ENCODE measurements around the gene CDH23. TPM values are rescaled to one million over a fixed set of nuclear protein-coding genes. Genes with fewer than 3 reads are reported as not detected.

CDH23 gene
- polyA plus RNA-seq, 1 donor from 2014 or later = not detected

DNA sequence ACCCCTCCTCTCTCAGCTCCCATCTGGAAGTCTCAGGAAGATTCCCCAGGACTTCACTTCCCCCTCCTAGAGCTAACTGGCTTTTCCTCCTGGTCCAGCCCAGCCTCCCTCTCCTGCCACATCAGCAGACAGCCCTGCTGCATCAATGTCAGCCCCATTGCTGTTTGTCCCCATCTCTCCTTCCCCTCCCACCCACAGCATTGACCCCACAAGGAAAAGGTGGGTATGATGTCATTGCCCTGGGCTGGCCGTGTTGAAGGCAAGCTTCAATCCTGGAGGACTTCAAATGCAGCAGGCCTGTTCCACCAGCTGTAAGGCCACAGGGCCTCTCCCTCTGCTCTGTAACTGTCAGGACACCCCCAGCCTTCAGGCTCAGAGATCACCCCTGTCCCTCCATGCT, 256.3 kb downstream of the CDH23 start:
- peaks cover 1% of the 10 kb centered on the region for H3K27me3 Mint-ChIP-seq
- no peaks in the 10 kb centered on the region for H3K9me3 Mint-ChIP-seq
- H3K4me1 Mint-ChIP-seq = peaks cover 12 to 15% (median 13%) of the 10 kb centered on the region in 3 donors
- H3K36me3 Mint-ChIP-seq = no peaks in the 10 kb centered on the region
- peak overlapping the region in 1 of 4 donors; percentile 65 for H3K4me3 Mint-ChIP-seq
- H3K27ac Mint-ChIP-seq = peak overlapping the region in 1 of 3 donors; percentile 50

DNA sequence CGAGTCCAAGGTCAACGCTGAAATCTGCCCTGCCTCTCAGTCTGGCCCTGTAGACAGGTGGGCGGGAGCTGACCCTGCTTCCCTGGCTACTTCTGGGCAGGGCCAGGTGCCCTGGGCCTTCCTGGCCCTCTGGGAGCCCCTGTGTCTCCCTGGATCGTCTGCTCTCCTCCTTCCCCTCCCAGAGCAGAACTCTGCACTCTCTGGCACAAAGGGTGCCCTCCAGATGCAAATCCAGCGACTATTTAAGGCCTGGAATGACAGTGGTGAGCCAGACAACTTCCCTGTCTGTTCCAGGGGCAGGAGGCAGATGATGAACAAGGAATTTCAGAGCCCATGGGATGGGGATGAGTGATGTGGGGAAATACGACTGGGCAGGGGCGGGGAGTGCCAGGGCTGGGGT, 259.5 kb downstream of the CDH23 start:
- H3K27ac Mint-ChIP-seq = peak overlapping the region in 1 of 3 donors; percentile 50
- H3K36me3 Mint-ChIP-seq = no peaks in the 10 kb centered on the region
- H3K4me1 Mint-ChIP-seq = peaks cover 0 to 7% (median 2%) of the 10 kb centered on the region in 3 donors

DNA sequence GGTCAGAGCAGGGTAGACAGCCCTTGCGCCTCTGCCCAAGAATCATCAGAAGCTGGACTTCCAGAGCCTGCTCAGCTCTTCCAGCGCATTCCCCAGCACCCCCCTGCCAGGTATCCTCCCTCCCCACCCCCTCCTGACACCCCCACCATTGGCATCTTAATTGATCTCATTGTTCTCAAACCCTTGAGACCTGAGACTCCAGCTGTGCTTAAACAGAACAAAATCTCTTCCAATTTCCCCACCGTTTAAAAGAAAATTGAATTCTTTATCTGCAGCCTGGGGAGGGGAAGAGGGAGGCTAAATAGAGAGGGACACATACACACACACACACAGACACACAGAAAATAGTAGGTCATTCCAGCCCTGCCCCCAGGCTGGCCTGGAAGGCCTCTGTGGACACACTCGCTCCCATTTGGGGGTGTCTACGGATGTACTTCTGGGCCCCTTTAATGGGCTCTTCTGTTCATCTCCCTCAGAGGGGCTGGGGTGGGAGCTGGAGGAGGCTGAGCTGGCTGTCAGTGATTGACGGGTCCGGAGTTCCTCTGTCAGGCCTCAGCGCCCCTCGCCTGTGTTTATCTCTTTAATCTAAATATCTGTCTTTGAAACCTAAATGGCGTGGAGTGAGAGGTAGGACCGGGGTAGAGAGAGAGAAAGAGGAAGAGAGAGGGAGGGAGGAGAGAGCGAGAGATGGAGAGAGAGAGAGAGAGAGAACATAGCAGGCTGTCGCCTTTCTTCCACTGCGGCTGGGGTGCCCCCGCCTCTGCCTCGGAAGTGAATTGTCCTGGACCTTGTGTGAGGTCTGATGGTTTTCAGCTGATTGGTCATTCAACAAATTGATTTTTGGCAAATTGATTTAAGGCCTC, 261.1 kb downstream of the CDH23 start:
- Mint-ChIP-seq H3K4me3 (no peak overlapping the region), H3K36me3 (no peaks in the 10 kb centered on the region), H3K9me3 (peaks cover 0 to 9% (median 0%) of the 10 kb centered on the region in 3 donors), H3K4me1 (peaks cover 0 to 7% (median 4%) of the 10 kb centered on the region in 3 donors), H3K27me3 (no peaks in the 10 kb centered on the region), H3K27ac (peak overlapping the region in 1 of 3 donors; percentile 83)

More for the DNA sequence above, 259.5 kb downstream of the CDH23 start:
- H3K4me3 Mint-ChIP-seq = no peak overlapping the region
- H3K9me3 Mint-ChIP-seq = peaks cover 0 to 9% (median 0%) of the 10 kb centered on the region in 3 donors
- H3K27me3 Mint-ChIP-seq = no peaks in the 10 kb centered on the region

DNA sequence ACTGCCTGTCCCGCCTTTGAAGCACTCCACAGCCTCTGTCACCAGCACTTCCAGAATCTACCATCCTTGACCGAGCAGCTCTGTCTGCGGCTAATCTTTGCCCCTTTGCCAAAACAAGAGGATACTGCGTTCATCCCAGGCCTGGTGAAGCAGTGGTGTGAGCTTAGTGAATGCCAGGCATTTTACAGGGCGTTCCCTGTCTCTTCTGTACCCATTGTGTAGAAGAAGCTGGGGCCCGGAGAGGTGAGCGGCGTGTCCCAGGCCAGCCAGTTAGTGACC, 261.7 kb downstream of the CDH23 start:
- no peaks in the 10 kb centered on the region for H3K27me3 Mint-ChIP-seq

DNA sequence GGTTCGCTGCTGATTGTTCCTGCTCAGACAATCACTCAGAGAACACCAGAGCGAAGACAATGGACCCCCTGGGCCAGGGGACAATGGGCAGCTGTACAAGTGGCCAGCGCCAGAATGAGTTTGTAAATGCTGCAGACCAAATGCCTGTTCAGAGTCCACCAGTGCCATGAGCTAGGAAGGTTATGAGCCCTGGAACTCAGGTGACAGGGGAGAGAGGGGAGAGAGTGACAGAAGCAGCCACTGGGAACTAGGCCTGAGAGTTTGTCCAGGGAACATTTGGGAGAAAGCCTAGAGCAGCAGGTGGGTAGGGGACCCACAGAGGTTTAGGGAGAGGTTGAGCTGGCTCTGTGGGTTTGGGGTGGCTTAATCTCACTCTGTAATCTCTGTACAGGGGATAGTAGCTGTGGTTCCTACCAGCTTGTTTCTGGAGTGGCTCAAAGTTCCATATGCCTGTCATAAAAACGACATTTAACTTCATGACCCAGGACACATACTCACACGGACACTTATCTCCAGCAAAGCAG, 262.5 kb downstream of the CDH23 start:
- no peak overlapping the region for H3K4me3 Mint-ChIP-seq
- no peaks in the 10 kb centered on the region for H3K36me3 Mint-ChIP-seq
- H3K4me1 Mint-ChIP-seq = peaks cover 0 to 7% (median 4%) of the 10 kb centered on the region in 3 donors
- H3K27me3 Mint-ChIP-seq = no peaks in the 10 kb centered on the region
- peak overlapping the region in 2 of 3 donors; percentile 39 to 71 for H3K27ac Mint-ChIP-seq
- peaks cover 0 to 9% (median 0%) of the 10 kb centered on the region in 3 donors for H3K9me3 Mint-ChIP-seq

More for the DNA sequence above, 261.7 kb downstream of the CDH23 start:
- H3K36me3 Mint-ChIP-seq = no peaks in the 10 kb centered on the region
- peaks cover 0 to 9% (median 0%) of the 10 kb centered on the region in 3 donors for H3K9me3 Mint-ChIP-seq
- no peak overlapping the region for H3K4me3 Mint-ChIP-seq
- H3K4me1 Mint-ChIP-seq = peaks cover 0 to 7% (median 4%) of the 10 kb centered on the region in 3 donors
- no peak overlapping the region for H3K27ac Mint-ChIP-seq

DNA sequence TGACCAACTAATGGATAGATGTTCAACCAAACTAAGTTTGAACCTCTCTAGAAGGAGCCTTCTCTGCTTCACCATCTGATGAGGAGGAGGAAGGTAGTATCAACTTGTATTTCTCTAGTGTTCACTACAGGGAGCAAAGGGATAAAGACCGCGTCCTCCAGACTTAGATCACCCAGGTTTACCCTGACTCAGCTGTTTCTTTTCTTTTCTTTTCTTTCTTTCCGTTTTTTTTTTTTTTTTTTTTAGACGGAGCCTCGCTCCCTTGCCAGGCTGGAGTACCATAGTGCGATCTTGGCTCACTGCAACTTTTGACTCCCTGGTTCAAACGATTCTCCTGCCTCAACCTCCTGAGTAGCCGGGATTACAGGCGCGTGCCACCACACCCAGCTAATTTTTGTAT, 263.0 kb downstream of the CDH23 start:
- Mint-ChIP-seq H3K27ac (no peak overlapping the region), H3K4me1 (peaks cover 0 to 7% (median 4%) of the 10 kb centered on the region in 3 donors), H3K27me3 (no peaks in the 10 kb centered on the region), H3K36me3 (no peaks in the 10 kb centered on the region), H3K9me3 (peaks cover 0 to 9% (median 0%) of the 10 kb centered on the region in 3 donors), H3K4me3 (no peak overlapping the region)

DNA sequence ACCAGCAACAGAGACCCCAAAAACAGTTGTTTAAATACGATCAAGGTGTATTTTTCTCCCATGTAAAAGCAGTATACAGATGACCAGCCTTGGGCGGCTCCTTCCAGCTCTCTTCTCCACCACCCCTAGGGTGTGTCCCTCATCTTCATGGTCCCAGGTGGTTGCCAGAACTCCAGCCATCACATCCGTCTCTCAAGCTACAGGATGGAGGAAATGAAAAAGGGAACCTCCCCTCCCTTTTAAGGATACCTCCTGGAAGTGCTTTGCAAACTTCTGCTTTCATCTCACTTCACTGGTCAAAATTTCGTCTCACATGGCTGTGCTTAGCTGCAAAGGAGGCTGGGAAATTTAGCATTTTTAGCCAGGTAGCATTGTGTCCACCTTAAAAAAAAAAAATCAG, 263.6 kb downstream of the CDH23 start:
- peak overlapping the region in 1 of 4 donors; percentile 60 for H3K4me3 Mint-ChIP-seq
- peaks cover 0 to 7% (median 4%) of the 10 kb centered on the region in 3 donors for H3K4me1 Mint-ChIP-seq
- H3K9me3 Mint-ChIP-seq = peaks cover 0 to 9% (median 0%) of the 10 kb centered on the region in 3 donors
- no peaks in the 10 kb centered on the region for H3K27me3 Mint-ChIP-seq
- no peaks in the 10 kb centered on the region for H3K36me3 Mint-ChIP-seq
- no peak overlapping the region for H3K27ac Mint-ChIP-seq

DNA sequence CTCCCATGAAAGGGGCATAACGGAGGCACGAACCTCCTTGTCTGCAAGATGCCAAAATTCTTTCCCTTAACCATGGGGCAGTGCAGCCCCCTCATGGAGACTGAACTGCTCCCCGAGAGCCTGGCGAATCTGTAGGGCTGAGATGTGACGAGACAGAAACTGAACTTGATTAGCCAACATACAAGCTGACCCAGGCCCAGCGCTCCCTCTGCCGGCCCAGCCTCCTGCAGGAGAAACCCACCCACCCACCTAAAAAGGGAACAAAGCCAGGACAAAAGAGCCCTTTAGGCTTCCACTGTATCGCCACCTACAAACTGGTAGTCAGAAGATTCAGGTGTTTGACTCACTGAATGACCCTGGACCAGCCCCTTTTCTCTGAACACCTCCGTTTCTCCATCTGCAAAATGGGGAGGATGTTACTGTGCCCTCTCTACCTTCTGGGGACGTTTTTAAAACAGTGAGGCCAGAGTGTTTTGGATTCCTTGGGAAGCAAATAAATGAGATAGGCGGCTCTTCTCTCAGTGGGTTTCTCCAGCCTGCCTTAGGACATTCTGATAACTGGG, 264.4 kb downstream of the CDH23 start:
- no peak overlapping the region for H3K4me3 Mint-ChIP-seq
- peaks cover 1% of the 10 kb centered on the region for H3K27me3 Mint-ChIP-seq
- H3K27ac Mint-ChIP-seq = no peak overlapping the region
- no peaks in the 10 kb centered on the region for H3K36me3 Mint-ChIP-seq
- H3K4me1 Mint-ChIP-seq = peaks cover 0 to 7% (median 4%) of the 10 kb centered on the region in 3 donors
- H3K9me3 Mint-ChIP-seq = peaks cover 0 to 9% (median 0%) of the 10 kb centered on the region in 3 donors

DNA sequence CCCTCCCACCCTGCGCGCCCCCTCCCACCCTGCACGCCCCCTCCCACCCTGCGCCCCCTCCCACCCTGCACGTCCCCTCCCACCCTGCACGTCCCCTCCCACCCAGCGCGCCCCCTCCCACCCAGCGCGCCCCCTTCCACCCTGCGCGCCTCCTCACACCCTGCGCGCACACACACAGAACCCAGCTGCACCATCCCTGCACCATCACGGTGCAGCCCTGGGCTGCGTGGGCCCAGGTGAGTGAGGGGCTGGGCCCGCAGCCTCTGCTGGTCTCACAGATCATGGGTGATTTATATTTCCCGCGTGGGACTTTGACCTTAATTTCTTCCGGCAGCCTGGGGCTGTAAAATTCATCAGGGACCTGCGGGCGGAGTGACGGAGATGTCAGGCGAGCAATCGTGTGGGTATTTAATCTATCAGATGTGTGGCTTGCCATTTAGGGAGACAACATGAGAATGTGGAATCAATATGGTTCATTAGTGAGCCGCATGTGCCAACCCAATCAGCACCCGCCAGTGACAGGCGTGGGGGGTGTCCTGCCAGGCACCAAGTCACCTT, 265.1 kb downstream of the CDH23 start:
- Mint-ChIP-seq H3K27me3 (peaks cover 1% of the 10 kb centered on the region), H3K4me1 (peaks cover under 1 to 9% (median 4%) of the 10 kb centered on the region in 3 donors), H3K27ac (no peak overlapping the region), H3K4me3 (no peak overlapping the region), H3K9me3 (peaks cover 0 to 9% (median 0%) of the 10 kb centered on the region in 3 donors), H3K36me3 (no peaks in the 10 kb centered on the region)

DNA sequence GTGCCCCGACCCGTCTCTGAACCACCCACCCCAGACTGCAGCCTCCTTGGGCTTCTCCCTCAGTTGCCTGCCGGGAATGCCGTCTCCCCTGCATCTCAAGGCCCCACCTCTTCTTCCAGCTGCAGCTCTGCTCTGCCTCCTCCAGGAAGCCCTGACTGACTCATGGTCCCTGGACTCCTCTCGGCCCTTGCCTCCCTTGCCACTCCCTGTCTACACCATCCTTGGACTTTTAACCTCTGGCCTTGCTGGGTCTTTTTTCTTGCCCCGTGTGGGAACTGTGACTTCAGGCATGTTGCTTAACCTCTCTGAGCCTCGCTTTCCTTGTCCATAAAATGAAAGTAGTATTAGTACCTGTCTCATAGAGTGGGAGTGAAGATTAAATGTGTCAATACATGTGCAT, 266.6 kb downstream of the CDH23 start:
- H3K4me3 Mint-ChIP-seq = no peak overlapping the region
- peaks cover 0 to 9% (median 0%) of the 10 kb centered on the region in 3 donors for H3K9me3 Mint-ChIP-seq
- no peak overlapping the region for H3K27ac Mint-ChIP-seq
- peaks cover 9 to 18% (median 10%) of the 10 kb centered on the region in 3 donors for H3K4me1 Mint-ChIP-seq
- H3K36me3 Mint-ChIP-seq = no peaks in the 10 kb centered on the region
- H3K27me3 Mint-ChIP-seq = peaks cover 1% of the 10 kb centered on the region

DNA sequence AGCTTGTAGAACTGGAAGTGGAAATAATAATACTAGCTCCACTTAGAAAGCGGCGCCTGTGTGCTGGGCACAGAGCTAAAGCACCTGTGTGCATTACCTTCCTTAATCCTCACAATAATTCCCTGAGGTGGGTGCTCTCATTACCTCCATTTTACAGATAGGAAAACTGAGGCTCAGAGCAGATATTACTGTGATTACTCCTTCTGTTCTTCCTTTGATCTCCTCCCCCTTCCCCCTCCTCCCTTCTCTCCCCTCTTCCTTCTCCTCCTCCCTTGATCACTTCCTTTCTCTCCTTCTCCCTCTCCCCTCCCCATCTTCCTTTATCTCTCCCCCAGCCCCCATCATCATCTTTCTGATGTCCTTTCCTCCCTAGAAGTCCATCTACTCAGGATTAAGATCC, 267.9 kb downstream of the CDH23 start:
- no peaks in the 10 kb centered on the region for H3K36me3 Mint-ChIP-seq
- H3K9me3 Mint-ChIP-seq = peaks cover 0 to 9% (median 0%) of the 10 kb centered on the region in 3 donors
- H3K27ac Mint-ChIP-seq = no peak overlapping the region
- H3K4me3 Mint-ChIP-seq = no peak overlapping the region
- H3K4me1 Mint-ChIP-seq = peaks cover 10 to 16% (median 10%) of the 10 kb centered on the region in 3 donors
- H3K27me3 Mint-ChIP-seq = peaks cover 1% of the 10 kb centered on the region

DNA sequence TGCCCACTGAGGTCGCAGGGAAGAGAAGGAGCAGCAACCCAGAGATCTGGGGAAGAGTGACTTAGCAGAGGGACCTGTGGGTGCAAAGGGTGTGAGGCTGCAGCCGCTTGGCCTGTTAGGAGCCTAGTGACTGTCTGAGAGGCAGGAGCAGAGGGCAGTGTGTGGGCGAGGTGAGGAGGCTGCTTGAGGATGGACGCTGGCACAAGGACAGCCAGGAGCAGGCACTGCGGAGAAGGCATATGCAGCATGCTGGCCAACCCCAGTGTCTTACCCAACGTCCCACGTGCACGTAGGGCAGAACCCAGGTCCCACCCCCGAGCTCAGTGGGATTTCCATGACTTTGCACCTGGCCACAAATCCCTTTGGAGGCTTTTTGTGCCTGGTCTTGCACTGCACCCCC, 268.7 kb downstream of the CDH23 start:
- H3K36me3 Mint-ChIP-seq = no peaks in the 10 kb centered on the region
- H3K27ac Mint-ChIP-seq = no peak overlapping the region
- H3K4me1 Mint-ChIP-seq = peaks cover 10 to 13% (median 10%) of the 10 kb centered on the region in 3 donors
- H3K27me3 Mint-ChIP-seq = peaks cover 1% of the 10 kb centered on the region
- H3K4me3 Mint-ChIP-seq = no peak overlapping the region
- H3K9me3 Mint-ChIP-seq = peaks cover 0 to 5% (median 0%) of the 10 kb centered on the region in 3 donors

DNA sequence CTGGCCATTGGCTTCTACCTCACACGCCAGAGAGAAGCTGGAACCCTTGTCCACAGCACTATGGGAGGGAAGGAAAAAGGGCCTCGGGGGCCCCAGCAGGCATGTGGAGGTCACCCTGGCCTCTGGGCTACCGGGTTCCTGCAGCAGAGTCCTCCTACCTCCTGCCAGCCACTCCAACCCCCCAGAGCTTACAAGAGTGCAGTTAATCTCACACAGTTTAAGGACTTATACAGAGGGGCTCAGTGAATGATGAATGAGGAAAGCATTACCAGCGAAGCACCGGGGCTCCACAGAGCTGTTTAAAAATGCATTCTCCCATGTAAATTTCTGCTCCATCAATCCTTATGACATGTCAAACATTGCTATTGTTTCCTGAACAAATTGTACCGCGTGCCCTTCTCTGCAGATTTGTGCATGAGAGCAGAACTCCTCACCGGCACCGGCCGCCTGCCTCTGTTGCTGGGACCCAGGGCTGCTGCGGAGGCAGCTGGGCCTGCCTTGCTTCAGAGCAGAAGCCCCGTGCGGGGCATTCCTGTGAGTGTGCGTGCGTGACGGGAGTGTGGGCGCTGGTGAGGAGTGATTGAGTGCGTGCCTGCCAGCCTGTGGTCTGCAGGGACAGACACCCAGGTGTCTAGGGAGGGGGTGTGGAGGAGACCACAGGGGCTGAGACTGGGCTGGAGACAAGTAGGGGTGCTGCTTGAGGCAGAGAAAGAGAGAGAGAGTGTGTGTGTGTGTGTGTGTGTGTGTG, 270.1 kb downstream of the CDH23 start:
- H3K27ac Mint-ChIP-seq = peak overlapping the region in 2 of 3 donors; percentile 7 to 22
- H3K4me3 Mint-ChIP-seq = peak overlapping the region in 2 of 4 donors; percentile 40 to 78

DNA sequence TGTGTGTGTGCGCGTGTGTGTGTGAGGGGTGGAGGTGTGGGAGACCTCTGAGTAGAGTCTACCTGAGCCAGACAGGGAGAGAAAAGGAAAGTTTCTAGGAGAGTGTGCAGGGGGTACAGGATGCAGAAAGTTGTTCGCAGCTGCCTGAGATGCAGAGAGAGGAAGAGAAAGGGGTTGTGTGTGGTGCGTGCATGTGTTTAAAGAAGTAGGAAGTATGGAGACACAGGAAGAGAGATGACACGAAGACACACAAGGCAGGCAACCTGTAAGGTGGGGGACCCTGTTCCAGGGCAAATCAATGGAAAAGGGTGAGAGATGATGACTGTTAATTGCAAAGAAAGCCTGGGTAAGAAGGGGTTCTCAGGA, 270.6 kb downstream of the CDH23 start:
- no peaks in the 10 kb centered on the region for H3K36me3 Mint-ChIP-seq
- H3K27ac Mint-ChIP-seq = peak overlapping the region in 2 of 3 donors; percentile 7 to 22
- H3K4me3 Mint-ChIP-seq = peak overlapping the region in 2 of 4 donors; percentile 40 to 78
- peaks cover 5 to 12% (median 10%) of the 10 kb centered on the region in 3 donors for H3K4me1 Mint-ChIP-seq
- H3K9me3 Mint-ChIP-seq = no peaks in the 10 kb centered on the region
- H3K27me3 Mint-ChIP-seq = peaks cover 1% of the 10 kb centered on the region

More for the DNA sequence above, 270.1 kb downstream of the CDH23 start:
- no peaks in the 10 kb centered on the region for H3K36me3 Mint-ChIP-seq
- H3K27me3 Mint-ChIP-seq = peaks cover 1% of the 10 kb centered on the region
- H3K9me3 Mint-ChIP-seq = no peaks in the 10 kb centered on the region
- peaks cover 9 to 12% (median 10%) of the 10 kb centered on the region in 3 donors for H3K4me1 Mint-ChIP-seq
